Body of pancreas (tissue), 4 donors: ENCODE results near the gene HSPA5.
"Not testable (repeated sequence)": the region's sequence is repeated elsewhere in the genome, so short reads cannot be mapped to it uniquely, and the experiment has no call there.

Experiments used
- CTCF ChIP-seq, 7 experiments: fragments of 450-650 bp in 4 of 7; fragments of 200-600 bp in 3 of 7; sonication (generic) in 3 of 7; IDR thresholded peaks; one replicate each; pipeline ENCODE4 v1.5.1; 2016 to 2019; ENCODE audit warnings: antibody characterized with exemption in 7 of 7
- POLR2A ChIP-seq, 3 donors: fragments of 450-650 bp; IDR thresholded peaks; one replicate each; pipeline ENCODE4 v1.6.1; 2016; ENCODE audit warnings: antibody characterized with exemption in 3 of 3, mild to moderate bottlenecking in 2 of 3

DNA sequence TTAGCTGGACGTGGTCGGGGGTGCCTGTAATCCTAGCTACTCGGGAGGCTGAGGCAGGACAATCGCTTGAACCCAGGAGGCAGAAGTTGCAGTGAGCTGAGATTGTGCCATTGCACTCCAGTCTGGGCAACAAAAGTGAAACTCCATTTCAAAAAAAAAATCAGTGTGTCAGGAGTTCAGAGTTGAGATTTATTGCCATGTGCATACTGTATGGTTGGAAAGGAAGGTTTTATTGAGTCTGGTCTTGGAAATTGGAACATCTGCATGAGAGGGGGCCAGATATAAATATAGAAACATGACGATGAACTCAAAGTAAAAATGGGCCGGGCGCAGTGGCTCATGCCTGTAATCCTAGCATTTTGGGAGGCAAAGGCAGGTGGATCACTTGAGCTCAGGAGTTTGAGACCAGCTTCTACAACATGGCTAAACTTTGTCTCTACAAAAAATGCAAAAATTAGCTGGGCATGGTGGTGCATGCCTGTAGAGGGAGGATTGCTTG, 45.8 kb upstream of the HSPA5 start:
- TF ChIP-seq CTCF, POLR2A (IDR thresholded peaks at IDR 0.05): not testable (repeated sequence)
